Sigmoid colon (tissue), 4 donors: ENCODE measurements around the gene AHNAK2.

Experiments
- EP300 ChIP-seq, 4 donors: sonication (generic); formaldehyde crosslinking; IDR thresholded peaks; one replicate each; pipeline ENCODE4 v1.6.1; 2017; ENCODE audit warnings: antibody characterized with exemption in 4 of 4
- POLR2A ChIP-seq, 2 donors: fragments of 450-650 bp; IDR thresholded peaks; one replicate each; pipeline ENCODE4 v1.6.1; 2016; ENCODE audit warnings: antibody characterized with exemption in 2 of 2, mild to moderate bottlenecking in 2 of 2, moderate library complexity in 2 of 2
- POLR2AphosphoS5 ChIP-seq, 4 donors: sonication (generic); formaldehyde crosslinking; IDR thresholded peaks; one replicate each; pipeline ENCODE4 v1.6.1; 2017; ENCODE audit warnings: antibody characterized with exemption in 4 of 4
- TF ChIP-seq, protein P1 (sequence below), 4 experiments: fragments of 450-650 bp in 3 of 4; fragments of 200-600 bp in 1 of 4; IDR thresholded peaks; one replicate each; pipeline ENCODE4 v1.5.1; 2016 to 2019; ENCODE audit warnings: antibody characterized with exemption in 4 of 4, mild to moderate bottlenecking in 3 of 4, moderate library complexity in 2 of 4

DNA sequence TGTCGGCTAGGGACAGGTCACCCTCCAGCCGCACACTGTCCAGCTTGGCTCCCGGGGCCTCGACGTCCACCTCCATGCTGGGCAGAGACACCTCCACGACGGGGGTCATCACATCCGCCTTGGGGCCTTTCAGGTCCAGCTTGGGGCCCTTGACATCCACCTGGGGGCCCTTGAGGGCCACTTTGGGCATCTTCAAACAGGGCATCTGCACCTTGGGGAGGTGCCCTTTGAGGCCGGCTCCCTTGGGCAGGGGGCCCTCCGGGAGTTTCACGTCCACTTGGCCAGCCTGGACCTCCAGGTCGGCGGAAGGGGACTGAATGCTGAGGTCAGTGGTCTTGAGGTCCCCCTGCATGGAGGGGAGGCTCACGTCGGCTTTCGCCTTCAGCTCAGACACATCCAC is 35.6 kb downstream of the AHNAK2 start:
- TF ChIP-seq POLR2AphosphoS5 (IDR thresholded peaks at IDR 0.05) (no peak), EP300 (IDR thresholded peaks at IDR 0.05) (no peak), POLR2A (IDR thresholded peaks at IDR 0.05) (no peak)
- TF ChIP-seq, protein P1, sequence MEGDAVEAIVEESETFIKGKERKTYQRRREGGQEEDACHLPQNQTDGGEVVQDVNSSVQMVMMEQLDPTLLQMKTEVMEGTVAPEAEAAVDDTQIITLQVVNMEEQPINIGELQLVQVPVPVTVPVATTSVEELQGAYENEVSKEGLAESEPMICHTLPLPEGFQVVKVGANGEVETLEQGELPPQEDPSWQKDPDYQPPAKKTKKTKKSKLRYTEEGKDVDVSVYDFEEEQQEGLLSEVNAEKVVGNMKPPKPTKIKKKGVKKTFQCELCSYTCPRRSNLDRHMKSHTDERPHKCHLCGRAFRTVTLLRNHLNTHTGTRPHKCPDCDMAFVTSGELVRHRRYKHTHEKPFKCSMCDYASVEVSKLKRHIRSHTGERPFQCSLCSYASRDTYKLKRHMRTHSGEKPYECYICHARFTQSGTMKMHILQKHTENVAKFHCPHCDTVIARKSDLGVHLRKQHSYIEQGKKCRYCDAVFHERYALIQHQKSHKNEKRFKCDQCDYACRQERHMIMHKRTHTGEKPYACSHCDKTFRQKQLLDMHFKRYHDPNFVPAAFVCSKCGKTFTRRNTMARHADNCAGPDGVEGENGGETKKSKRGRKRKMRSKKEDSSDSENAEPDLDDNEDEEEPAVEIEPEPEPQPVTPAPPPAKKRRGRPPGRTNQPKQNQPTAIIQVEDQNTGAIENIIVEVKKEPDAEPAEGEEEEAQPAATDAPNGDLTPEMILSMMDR (IDR thresholded peaks at IDR 0.05): no peak
